Measurements from ENCODE around the gene EIF4H. TPM values are rescaled to one million over a fixed set of nuclear protein-coding genes. Genes with fewer than 3 reads are reported as not detected.

Gene EIF4H
- total RNA-seq, 1 donor from 2014 or later: 213 TPM

DNA sequence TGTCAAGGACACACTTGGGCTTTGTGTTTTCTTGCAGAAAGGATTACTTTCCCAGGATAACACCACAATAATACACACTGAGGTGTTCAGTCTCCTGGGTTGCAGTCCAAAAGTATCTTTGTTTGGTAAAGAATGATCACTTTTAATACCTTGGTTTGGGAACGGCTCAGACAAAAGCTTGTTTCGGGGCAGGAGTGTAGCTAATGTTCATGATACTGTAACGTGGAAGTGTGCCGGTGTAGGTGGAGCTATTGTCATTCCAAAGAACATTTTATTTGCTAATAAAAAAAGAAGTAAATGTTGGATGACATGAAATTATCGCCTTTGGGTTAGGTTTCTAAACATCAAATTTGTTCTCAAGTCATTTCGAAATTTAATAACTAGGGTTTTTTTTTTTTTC lies 1.2 kb downstream of the EIF4H start:
- peak overlapping the region; percentile 98 for H3K27ac Mint-ChIP-seq
- peaks cover 13% of the 10 kb centered on the region for H3K36me3 Mint-ChIP-seq (ENCODE audit: insufficient read depth)
- peaks cover 32% of the 10 kb centered on the region for H3K4me1 Mint-ChIP-seq (ENCODE audit: low read depth)
- peak overlapping the region; percentile 90 for H3K4me3 Mint-ChIP-seq (ENCODE audit: low read depth)
- TF ChIP-seq, protein P1, sequence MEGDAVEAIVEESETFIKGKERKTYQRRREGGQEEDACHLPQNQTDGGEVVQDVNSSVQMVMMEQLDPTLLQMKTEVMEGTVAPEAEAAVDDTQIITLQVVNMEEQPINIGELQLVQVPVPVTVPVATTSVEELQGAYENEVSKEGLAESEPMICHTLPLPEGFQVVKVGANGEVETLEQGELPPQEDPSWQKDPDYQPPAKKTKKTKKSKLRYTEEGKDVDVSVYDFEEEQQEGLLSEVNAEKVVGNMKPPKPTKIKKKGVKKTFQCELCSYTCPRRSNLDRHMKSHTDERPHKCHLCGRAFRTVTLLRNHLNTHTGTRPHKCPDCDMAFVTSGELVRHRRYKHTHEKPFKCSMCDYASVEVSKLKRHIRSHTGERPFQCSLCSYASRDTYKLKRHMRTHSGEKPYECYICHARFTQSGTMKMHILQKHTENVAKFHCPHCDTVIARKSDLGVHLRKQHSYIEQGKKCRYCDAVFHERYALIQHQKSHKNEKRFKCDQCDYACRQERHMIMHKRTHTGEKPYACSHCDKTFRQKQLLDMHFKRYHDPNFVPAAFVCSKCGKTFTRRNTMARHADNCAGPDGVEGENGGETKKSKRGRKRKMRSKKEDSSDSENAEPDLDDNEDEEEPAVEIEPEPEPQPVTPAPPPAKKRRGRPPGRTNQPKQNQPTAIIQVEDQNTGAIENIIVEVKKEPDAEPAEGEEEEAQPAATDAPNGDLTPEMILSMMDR (IDR thresholded peaks at IDR 0.05; ENCODE audit: unreplicated experiment): no peak
- no peaks in the 10 kb centered on the region for H3K27me3 Mint-ChIP-seq
- no peaks in the 10 kb centered on the region for H3K9me3 Mint-ChIP-seq (ENCODE audit: low read depth)
- no peak for DNase-seq (ENCODE audit: low spot score, unreplicated experiment)

DNA sequence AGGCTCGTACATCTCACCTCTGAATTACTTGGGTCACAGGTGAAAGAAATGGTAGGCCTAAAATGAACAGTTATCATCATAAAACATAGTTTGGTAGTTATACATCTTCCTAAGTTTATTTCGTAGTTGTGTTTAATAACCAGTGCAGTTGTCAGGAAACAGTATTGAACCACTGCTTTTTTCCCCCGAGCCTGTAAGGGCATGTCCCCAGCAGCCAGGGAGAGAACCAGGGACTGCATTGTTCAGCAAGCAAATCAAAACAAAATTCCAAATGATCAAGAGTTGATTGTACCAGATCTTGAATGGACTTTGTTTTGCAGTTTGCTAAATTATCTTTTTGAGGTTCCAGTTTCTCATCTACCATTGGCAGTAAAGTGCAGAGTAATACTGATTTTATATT lies 2.4 kb downstream of the EIF4H start:
- peak overlapping the region; percentile 71 for H3K27ac Mint-ChIP-seq
- TF ChIP-seq, protein P1 (IDR thresholded peaks at IDR 0.05; ENCODE audit: unreplicated experiment): no peak
- no peaks in the 10 kb centered on the region for H3K9me3 Mint-ChIP-seq (ENCODE audit: low read depth)
- H3K4me1 Mint-ChIP-seq (ENCODE audit: low read depth): peaks cover 32% of the 10 kb centered on the region
- peaks cover 13% of the 10 kb centered on the region for H3K36me3 Mint-ChIP-seq (ENCODE audit: insufficient read depth)
- DNase-seq (ENCODE audit: low spot score, unreplicated experiment): no peak
- H3K4me3 Mint-ChIP-seq (ENCODE audit: low read depth): peak overlapping the region; percentile 90
- no peaks in the 10 kb centered on the region for H3K27me3 Mint-ChIP-seq

DNA sequence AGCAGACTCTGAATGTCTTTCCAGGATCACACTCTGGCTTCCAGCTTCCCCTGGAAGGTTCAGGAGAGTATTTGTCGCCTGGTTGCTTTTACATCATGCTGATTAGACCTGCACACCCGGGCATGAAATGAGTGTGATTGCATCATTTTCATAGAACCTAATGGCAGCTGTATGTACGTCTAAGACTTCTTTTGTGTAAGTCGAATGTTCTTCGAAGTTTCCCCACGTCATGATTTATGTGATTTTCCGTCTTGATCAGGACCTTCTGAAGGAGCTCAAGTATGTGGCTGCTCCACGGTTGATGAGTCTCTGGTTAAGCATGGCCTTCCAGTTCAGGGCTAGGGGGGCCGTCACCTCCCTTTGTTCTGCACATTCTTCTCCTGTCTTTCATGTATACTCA lies 4.5 kb downstream of the EIF4H start:
- peak overlapping the region; percentile 84 for H3K27ac Mint-ChIP-seq
- DNase-seq (ENCODE audit: low spot score, unreplicated experiment): no peak
- no peaks in the 10 kb centered on the region for H3K9me3 Mint-ChIP-seq (ENCODE audit: low read depth)
- H3K27me3 Mint-ChIP-seq: no peaks in the 10 kb centered on the region
- peaks cover 13% of the 10 kb centered on the region for H3K36me3 Mint-ChIP-seq (ENCODE audit: insufficient read depth)
- peaks cover 27% of the 10 kb centered on the region for H3K4me1 Mint-ChIP-seq (ENCODE audit: low read depth)
- TF ChIP-seq, protein P1 (IDR thresholded peaks at IDR 0.05; ENCODE audit: unreplicated experiment): no peak
- no peak overlapping the region for H3K4me3 Mint-ChIP-seq (ENCODE audit: low read depth)

DNA sequence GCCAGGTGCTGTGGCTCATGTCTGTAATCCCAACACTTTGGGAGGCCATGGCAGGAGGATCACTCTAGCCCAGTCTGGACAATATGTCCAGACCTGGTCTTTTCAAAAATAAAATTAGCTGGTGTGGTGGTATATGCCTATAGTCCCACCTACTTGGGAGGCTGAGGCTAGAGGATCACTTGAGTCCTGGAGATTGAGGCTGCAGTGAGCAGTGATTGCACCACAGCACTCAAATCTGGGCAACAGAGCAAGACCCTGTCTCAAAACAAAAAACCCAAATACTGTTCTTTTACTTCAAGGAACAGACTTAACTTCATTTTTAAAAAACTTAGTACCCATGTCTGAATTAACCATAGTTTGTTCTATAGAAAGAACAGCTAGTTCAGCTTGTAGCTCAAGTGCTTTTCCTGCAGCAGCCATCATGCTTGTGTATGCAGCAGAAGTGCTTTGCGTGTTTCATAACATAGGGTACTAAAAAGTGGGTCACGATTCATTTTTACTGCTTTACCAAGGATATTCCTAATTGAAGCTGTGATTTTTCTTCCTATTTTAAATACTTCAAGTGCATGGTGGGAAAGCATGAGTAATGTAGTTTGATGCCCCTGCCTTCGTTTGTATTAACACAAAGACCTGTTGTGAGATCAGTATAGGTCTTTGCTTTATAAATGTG lies 5.9 kb downstream of the EIF4H start:
- Mint-ChIP-seq H3K27me3 (no peaks in the 10 kb centered on the region), H3K4me1 (ENCODE audit: low read depth) (peaks cover 26% of the 10 kb centered on the region), H3K27ac (peak overlapping the region; percentile 76), H3K9me3 (ENCODE audit: low read depth) (no peaks in the 10 kb centered on the region), H3K4me3 (ENCODE audit: low read depth) (no peak overlapping the region), H3K36me3 (ENCODE audit: insufficient read depth) (peaks cover 13% of the 10 kb centered on the region)
- DNase-seq (ENCODE audit: low spot score, unreplicated experiment): no peak
- TF ChIP-seq, protein P1 (IDR thresholded peaks at IDR 0.05; ENCODE audit: unreplicated experiment): no peak

DNA sequence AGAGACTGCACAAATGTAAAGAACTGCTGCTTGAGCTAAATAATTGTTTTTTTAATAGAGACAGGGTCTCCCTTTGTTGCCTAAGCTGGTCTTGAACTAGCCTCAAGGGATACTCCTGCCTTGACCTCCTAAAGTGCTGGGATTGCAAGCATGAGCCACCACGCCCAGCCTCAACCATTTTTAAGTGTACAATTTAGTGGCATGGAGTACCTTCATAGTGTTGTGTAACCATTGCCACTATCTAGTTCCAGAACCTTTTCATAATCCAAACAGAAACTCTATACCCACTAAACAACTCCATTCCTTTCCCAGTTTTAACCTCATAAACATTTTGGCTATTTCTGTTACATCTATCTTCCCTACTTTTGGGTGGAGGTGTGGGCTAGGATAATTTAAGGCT lies 6.7 kb downstream of the EIF4H start:
- DNase-seq (ENCODE audit: low spot score, unreplicated experiment): no peak
- Mint-ChIP-seq H3K4me1 (ENCODE audit: low read depth) (peaks cover 20% of the 10 kb centered on the region), H3K9me3 (ENCODE audit: low read depth) (no peaks in the 10 kb centered on the region), H3K4me3 (ENCODE audit: low read depth) (no peak overlapping the region), H3K36me3 (ENCODE audit: insufficient read depth) (peaks cover 13% of the 10 kb centered on the region), H3K27ac (peak overlapping the region; percentile 76), H3K27me3 (no peaks in the 10 kb centered on the region)
- TF ChIP-seq, protein P1 (IDR thresholded peaks at IDR 0.05; ENCODE audit: unreplicated experiment): no peak
